Right ventricle myocardium superior (tissue), 1 donor: ENCODE results near the gene JDP2. TPM values are rescaled to one million over a fixed set of nuclear protein-coding genes. Genes with fewer than 3 reads are reported as not detected.

ENCODE experiments used
- ATAC-seq: fragments of 200-7000 bp; cut with Tn5 transposase; one replicate; pipeline ENCODE4 v1.9.1; 2020; ENCODE audit warnings: mild to moderate bottlenecking; ENCODE audit not compliant: poor library complexity
- DNase-seq: peaks from one replicate; pipeline ENCODE4 v3.0.0-alpha.2; 2020
- intact Hi-C: fragments of 100-400 bp; cut with DNase I; formaldehyde crosslinking; loops from one replicate; pipeline ENCODE4 v1.11.2; 2022
- total RNA-seq: library from RNA; stranded (reverse); fragmentation: NEBNext Ultra II Directional; extraction: Animal tissue kit (Norgen Biotek cat#: 25700); gene quantifications from one replicate; pipeline ENCODE4 v1.2.1, GENCODE V29; 2021
- donor health status: DM: no; HTN: yes; CAD: no; lungs with severe emphysema.

The JDP2 gene
- total RNA-seq, 1 donor from 2014 or later, result 22.1 TPM

DNA sequence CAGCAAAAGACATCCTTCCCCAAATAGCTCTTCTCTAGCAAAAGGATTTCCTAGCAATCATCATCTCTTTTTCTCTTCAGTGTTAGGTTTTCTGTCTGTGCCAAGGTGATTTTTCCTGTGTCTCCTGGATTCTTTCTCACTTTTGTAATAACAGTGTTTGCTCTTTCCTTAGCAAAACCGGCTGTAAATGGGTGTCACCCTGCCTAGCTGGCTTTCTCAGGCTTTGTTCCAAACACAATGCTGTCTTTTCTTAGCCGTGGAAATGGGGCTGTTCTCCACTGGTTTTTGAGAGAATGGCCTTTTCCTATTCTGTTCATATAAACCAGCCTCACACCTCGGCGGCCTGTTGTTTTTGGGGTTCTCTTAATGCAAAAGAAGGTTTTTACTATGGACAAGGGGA lies 21.9 kb downstream of the JDP2 start:
- intact Hi-C loops, result no loop called here
- ATAC-seq (no peak), DNase-seq (no peak)

DNA sequence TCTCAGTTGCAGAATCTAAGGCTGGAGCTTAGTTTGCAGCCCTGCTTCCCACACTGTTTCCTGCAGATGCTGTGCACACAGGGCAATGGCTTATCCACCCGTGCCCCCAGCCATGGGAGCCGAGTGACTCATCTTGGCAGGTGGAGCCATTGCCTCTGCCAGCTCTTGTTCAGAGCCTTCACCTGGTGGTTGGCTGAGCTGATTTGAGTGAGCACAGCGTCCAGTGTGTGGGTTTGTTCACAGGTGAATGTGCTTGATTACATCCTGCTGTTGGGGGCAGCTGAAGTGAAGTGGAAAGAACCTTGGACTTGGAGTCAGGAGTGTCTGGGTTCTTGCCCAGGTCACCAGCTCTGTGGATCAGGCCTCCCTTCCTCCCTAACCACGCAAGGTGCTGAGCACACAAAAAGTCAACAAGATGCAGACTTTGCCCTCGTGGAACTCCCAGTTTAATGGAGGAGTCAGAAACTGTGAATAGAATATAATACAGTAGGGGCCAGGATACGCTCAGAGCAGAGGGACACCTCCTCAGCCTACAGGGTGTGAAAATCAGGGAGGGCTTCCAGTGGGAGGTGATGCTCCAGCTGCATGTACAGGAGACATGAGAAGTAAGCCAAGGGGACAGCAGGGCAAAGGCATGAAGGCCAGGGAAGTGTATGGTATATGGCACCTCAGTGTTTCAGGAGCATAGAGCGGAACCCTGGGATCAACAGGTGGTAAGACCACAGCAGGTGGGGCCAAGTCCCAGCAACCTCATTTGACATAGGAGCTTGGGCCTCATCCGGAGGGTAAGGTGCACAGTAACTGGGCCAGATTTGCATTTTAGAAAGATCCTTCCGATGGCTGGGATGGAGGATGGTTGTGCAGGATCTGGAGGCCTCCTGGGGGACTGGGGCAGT lies 22.8 kb downstream of the JDP2 start:
- intact Hi-C loops, result no loop called here
- DNase-seq (peak; percentile 70), ATAC-seq (peak; percentile 55)

DNA sequence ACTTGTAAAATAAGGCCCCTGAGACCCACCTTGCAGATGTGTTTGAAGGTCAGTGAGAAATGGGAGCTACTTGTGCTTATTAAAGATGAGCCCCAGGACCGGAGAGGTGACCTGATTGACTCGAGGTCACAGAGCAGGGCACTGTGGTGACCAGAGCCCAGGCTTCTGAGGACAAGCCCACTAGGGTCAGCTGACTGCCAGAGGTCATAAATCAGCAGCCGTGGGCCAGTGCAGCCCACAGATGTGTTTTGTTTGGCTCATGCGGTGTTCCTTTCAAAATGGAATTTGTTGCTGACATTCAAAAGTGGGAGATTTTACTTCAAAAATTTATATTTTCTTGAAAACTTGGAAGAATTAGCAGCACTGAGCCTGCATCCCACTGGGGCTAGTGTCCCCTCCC lies 24.5 kb downstream of the JDP2 start:
- ATAC-seq (peak; percentile 19), DNase-seq (no peak)
- intact Hi-C loops, result no loop called here

DNA sequence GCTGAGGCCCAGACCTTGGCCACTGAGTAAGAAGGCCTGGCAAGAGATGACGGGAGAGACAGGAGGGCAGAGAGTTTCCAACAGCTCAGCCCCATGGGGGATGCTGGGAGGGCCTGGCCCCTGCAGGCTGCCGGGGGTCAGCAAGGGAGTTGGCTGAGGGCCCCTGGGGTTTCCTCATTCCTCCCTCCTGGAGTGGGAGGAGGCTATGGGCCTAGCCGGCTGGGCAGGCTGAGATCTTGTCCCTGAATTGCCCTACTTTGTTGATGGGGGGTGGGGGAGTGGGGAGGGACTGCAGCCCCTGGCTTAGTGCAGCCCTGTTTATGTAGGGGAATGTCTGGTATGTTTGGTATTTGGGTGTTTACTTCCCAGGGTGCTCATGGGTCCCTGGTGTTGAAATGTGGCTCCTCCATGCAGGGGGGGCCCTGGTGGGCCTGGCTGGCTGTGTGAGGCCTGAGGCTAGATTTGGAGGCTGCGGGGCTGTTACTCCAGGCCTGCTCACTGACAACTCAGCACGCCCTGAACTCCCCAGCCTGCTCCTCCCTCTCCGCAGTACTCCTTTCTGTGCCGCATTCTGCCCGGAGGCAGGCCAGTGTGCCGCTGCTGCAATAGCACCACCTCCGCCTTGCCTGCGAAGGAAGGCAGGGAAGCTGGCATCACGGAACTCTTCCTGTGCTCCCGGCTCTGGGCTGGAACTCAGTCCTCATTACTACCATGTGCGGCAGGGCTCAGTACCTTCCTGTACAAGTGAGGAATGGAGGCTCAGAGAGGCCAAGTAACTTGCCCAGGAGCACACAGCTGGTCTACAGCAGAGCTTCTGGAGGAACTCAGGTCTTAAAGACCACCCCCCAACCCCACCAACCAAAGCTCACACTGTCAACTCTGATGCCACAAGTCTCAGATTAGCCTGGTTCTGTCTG lies 25.3 kb downstream of the JDP2 start:
- DNase-seq, result peak; percentile 74

DNA sequence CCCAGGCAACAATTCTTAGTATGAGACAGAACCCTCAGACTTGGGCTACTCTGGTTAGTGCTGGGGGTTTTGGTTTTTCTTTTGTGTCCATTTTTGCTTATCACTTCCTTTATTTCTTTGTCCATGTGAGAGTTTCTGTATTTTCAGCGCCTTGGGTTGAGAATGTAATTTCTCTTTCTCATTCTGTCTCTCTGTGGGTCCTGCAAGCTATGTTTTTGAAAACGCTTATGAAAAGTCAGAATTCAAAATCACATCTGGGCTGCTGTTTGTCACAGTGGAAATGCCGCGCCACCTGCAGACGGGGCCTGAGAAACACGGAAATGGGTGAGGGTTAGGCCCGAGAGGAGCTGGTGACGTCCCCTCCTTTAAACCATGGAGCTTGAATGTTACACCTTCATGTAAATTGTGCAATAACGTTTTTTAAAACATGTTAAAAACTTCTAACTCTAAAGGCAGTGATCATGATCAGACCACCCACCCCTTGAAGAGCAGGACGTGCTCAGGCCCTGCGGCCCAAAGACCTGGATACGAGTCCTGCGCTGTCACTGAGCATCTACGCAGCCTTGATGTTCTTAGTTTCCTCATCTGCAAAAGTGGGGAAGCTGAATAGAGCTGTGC lies 26.1 kb downstream of the JDP2 start:
- DNase-seq (no peak), ATAC-seq (no peak)
- intact Hi-C loops, result no loop called here

More for the DNA sequence above, 25.3 kb downstream of the JDP2 start:
- intact Hi-C loops, result no loop called here
- peak; percentile 64 for ATAC-seq

DNA sequence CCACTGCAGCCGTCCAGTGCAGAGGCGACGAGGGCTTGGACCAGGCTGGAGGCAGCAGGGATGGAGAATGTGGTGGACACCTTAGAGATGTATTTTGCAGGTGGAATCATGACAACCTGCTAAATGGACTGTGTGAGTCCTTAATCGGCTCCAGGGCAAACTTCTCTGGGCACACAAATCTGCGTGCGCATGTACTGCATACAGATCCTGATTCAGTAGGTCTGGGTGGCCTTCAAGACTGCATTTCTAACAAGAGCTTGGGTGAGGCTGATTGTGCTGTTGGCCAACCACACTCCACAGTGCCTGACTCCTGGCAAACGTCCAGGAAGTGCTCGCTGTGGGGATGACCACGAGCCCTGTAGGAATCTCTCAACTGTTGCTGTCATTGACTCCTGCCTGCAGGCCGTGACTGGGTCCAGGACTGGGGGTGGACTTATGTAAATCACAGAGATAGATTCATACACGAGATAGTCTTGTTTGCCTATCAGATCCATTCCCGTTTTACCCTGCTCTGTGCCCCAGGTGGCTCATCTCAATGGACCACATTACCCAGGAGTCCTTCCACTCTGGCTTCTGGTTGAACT lies 27.2 kb downstream of the JDP2 start:
- peak; percentile 26 for ATAC-seq
- DNase-seq, result peak; percentile 79
- intact Hi-C loops, result no loop called here

DNA sequence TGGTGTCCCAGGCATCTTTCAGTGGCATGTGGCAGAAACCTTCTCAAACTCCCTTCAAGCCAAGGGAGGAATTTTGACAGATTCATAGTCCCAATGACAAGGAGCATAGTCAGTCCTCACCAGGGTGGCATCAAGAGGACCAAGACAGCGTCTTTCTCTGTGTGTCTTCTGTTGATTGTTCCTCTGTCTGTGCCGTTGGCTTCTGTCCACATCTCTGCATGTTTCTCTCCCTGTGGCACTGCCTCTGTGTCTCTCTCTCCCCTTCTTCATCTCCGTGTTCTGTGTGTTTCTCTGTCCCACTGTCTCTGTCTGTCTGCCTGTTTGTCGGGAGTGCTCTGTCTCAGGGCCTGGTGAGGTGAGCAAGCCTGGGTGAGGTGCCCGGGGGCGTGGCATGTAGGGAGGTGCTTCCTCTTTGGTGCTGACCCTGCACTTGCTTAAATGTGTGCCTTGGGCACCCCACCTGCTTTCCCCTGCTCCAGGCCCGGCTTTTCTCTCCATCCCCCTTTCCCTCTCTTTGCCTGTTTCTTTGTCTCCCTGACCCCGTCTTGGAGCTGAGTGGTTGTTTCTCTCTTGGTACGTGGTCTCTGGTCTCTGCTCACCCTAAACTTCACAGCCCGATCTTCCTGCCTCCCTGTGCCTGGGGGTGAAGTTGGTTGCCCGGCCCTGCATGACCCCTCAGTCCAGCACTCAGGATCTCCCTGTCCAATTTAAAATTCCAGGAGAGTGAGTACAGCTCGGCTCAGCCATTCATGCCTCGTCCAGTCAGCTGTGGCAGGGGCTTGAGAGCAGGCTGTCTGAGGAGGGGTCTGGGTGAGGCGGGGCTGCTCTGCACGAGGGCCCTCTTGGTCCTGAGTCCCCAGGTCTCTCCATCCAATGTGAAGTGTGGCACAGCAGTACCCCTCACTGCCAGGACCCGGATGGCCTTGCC lies 28.5 kb downstream of the JDP2 start:
- intact Hi-C loops, result no loop called here
- DNase-seq, result no peak
- ATAC-seq, result no peak

DNA sequence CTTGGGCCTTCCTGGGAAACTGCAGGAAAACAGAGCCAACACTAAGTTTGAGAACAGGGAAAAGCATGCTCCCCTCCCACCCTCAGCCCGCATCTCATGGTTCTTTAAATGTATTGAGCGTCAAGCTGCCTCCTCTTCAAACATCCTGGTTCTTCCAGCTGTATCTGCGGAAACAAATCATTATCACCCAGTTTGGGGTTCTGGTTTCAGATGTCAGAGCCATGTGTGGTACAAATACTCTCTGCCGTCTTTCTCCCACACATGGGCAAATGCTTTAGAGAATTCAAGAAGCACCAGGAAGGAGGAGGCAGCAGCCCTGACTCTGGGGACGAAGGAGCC lies 29.1 kb downstream of the JDP2 start:
- intact Hi-C loops, result no loop called here
- ATAC-seq, result no peak
- no peak for DNase-seq

DNA sequence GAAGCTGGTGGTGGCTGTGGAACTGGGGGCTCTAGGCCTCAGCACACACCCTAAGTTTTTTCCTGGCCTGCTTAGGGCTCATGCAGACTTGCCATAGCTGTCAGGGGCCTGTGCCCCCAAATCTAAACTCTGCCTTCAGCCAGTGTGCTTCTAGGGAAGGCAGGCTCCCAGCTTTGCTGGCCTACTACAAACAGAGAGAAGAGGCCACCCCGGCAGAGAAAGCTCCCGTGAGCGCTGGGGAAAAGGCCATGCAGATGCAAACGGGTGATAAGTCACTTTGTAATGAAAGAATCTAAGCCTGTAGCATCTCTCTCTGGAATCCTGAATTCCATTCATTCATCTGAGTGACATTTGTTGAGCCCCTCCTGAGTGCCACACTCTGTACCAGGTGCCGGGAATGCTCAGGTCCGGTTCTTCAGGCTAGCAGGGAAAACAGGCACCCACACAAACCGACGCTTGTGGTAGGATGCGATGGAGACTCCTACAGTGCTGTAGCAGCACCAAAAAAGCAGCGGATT lies 29.9 kb downstream of the JDP2 start:
- intact Hi-C loops, result no loop called here
- DNase-seq (no peak), ATAC-seq (no peak)

DNA sequence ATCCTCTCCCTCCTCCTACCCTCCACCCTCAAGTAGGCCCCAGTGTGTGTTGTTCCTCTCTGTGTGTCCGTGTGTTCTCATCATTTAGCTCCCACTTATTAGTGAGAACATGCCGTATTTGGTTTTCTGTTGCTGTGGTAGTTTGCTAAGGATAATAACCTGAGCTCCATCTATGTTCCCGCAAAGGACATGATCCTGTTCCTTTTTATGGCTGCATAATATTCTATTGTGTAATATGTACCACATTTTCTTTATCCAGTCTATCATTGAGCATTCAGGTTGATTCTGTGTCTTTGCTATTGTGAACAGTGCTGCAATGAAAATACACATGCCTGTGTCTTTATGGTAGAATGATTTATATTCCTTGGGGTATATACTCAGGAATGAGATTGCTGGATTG lies 30.5 kb downstream of the JDP2 start:
- DNase-seq (no peak), ATAC-seq (no peak)

DNA sequence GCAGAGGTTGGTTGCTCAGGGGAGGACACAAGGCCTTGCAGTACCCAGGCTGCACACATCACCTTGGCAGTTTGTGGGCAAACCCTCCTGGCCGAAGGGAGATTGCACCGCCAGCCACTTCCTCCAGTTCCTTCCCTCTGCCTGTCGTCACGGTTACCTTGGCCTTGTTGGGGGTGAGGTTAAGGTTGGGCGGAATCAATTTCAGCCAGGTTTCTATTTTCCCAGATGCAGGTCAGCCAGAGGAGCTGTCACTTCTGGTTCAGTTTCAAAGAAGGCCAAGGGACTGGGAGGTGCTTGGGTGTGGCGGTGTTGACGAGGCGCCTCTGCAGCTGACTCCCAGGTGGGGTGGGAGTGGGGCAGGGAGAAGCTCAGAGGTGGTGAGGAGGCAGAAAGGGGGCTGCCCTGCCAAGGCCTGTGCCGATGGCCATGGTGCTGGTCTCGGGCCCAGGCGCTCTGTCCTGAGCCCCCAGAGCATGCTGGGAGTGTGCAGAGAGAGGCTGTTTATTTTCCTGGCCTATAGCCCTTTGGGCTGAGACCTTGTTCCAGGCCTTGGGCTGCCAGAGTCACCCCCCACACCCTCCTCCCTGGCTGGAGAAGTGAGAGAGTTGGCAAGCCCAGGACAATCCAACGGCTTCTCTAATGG lies 31.4 kb downstream of the JDP2 start:
- intact Hi-C loops, result no loop called here
- DNase-seq, result peak; percentile 75
- ATAC-seq, result peak; percentile 85

More for the DNA sequence above, 30.5 kb downstream of the JDP2 start:
- intact Hi-C loops, result no loop called here

DNA sequence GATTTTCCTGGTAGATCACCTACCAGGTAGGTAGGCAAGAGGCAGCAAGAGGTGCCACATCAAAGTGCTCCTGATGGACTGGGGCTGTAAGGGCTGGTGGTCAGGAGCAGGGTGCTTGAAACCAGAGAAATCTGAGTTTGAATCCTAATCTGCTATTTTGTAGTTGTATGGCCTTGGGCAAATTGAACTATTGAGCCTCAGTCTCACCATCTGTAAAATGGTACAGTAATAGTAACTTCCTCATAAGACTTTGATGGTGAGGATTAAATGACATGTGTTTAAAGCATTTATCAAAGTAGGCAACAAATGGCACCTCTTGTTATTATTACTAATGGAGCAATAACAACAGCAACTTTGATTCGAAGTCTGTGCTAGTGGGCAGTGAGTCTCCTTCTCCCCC lies 32.0 kb downstream of the JDP2 start:
- intact Hi-C loops, result no loop called here
- DNase-seq (no peak), ATAC-seq (no peak)

DNA sequence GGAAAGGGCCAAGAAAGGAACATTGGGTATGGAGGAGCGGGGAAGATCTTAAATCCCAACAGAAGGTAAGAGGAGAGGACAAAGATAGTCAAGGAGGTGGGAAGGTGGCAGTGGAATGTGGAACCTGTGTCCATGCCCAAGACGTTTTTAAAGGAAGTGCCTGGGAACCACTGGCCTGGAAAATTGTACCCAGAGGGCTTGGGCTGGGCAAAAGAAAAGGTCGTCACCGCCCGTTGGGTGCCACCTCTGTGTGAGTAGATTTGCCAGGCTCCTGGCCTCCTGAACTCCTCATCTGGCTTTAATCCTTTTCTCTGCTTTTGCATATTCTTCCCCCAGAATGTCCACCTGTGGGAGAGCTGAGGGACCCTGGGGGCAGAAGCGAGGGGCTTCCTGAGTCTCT lies 32.6 kb downstream of the JDP2 start:
- ATAC-seq (no peak), DNase-seq (no peak)
- intact Hi-C loops, result no loop called here

DNA sequence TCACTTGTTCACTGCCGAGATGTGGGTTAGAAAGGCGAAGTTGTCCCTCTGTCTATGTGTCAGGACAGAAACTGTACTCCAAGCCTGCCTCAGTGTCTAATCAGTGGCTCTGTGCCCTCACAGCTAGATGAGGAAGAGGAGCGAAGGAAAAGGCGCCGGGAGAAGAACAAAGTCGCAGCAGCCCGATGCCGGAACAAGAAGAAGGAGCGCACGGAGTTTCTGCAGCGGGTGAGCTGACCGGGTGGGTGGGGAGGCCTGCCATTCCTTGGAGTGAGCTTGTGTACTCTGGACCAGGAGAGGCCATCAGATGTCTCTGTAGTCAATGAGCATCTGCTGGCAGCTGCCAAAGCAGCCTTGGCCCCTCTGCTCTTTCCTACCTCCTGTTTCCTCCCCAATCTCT lies 33.5 kb downstream of the JDP2 start:
- no peak for ATAC-seq
- DNase-seq, result no peak
- intact Hi-C loops, result no loop called here

DNA sequence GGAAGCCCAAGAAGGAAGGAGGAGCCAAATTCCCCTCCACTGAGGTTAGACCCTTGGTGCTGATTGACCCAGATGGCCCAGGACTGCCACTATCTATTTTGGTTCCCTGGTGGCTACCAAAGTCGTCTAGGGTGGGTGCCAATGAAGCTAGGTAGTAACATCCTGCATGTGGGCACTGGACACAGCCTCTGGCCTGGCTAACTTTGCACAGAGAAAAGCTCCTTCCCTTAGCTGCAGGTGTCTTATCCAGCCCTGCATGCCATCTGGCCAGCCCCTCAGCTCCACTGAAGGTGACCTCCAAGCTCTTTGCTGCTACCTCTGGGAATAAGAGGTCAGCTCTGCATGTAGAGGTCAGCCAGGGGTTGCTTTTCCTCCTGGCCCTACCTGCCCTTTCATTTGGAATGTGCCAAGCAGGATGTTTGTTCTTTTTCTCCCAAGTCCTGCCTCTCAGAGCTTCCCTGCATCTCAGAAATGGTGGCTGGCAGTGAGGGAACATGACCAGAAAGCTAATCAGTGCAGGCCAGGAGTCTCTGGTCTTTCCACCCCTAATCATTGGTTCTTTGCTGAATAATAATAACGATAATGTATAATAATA lies 34.0 kb downstream of the JDP2 start:
- ATAC-seq (no peak), DNase-seq (no peak)
- intact Hi-C loops, result no loop called here

DNA sequence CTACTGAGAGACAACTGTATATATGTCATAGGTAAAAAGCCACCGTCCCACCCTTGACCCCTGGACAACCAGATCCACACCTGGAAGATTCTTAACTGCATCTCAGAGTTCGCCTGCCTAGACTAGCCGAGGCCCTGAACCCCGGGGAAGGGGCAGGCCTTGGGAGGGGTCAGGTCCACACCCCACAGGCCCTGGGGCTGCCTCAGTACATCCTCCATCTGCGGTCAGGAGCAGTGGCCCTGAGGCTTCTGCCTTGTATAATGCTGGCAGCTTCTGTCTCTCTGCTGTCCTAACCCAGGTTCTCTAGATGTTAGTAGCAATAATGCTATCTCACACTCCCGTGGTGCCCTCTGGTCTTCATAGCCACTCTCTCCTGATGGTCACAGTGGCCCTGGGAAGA lies 36.8 kb downstream of the JDP2 start:
- ATAC-seq (no peak), DNase-seq (no peak)
- intact Hi-C loops, result no loop called here

DNA sequence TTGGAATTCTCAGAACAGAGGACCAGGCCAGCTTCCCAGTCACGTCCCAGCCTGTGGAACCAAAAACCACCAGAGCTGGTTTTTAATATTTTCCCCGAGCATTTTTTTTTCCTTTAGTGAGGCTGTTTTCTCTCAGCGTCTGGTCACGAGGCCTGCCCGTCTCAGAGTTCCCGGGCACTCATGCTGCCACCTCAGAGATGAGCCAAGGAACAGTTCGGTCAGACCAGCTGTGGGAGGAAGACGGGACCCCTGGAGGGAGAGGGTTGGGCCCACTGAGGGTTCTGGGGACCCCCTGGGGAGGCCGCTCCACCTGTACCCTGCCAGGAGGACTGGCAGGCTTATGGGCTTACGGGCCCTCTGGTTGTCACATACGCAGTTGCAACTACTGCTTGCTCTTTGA lies 39.9 kb downstream of the JDP2 start:
- DNase-seq, result no peak
- no peak for ATAC-seq
- intact Hi-C loops, result no loop called here
